PC-3 (cell line): ENCODE data around the gene OSBPL9.

Experiments used
- EZH2 ChIP-seq: fragments of 300-600 bp; sonication (generic); IDR thresholded peaks from one replicate; pipeline ENCODE4 v1.6.1; 2017; ENCODE audit warnings: antibody characterized with exemption, mild to moderate bottlenecking, low read length; ENCODE audit not compliant: unreplicated experiment
- EZH2phosphoT487 ChIP-seq: fragments of 300-600 bp; sonication (generic); IDR thresholded peaks from 2 replicates; pipeline ENCODE4 v1.6.1; 2018; ENCODE audit warnings: mild to moderate bottlenecking, antibody characterized with exemption, low read length, borderline replicate concordance

DNA sequence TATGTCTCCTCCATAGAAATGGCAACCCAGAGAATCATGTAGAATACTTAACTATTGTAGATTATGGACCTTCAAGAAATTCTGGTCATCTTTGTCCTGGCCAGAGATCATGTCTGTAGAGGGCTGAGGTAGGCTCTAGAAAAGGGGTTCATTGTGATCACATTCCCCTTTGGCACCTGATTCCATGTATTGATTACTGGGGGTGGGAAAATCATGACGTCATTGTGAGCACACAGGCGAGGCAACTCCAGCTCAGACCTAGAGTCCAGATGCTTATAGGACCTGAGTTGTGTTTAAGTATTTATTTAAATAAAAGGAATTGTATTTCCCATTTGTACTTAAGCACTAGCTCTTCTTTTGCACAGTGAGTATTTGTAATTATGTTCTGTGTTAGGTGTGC is 93.1 kb downstream of the OSBPL9 start:
- TF ChIP-seq EZH2 (no peak), EZH2phosphoT487 (no peak)
